HG02763 (cell line): Measurements from ENCODE around the gene MPRIP.

Experiments
- ATAC-seq: cut with Tn5 transposase; IDR thresholded peaks from one replicate; pipeline ENCODE4 v1.9.1; 2021; ENCODE audit warnings: mild to moderate bottlenecking, moderate library complexity; ENCODE audit not compliant: unreplicated experiment

The MPRIP gene

GRCh38 chr17:17105976-17106375, 63.7 kb downstream of the MPRIP start:
- ATAC-seq, result no peak

DNA sequence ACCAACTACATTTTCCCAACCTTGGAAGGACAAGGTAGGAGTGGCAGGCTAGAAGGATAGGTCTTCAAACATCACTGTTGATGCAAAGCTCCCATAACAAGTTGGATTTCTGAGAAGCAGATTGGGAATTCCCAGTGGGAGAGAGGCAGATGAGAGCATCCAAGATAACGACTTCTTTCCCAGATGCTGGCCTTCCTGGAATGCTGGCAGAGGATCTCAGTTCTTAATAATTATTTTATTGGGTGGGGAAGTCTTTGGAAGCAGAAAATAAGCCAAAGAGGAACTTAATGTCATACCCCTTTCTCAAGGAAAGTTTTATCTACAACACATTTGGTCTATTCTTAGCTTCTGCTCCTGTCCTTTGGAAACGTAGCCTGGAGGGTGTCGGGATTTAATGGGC, 64.5 kb downstream of the MPRIP start:
- no peak for ATAC-seq

- no peak for ATAC-seq
These were observed 65.0 kb downstream of the MPRIP start for GRCh38 chr17:17107281-17107680.

GRCh38 chr17:17107891-17108431, 65.7 kb downstream of the MPRIP start:
- ATAC-seq, result no peak

GRCh38 chr17:17108451-17109049, 66.3 kb downstream of the MPRIP start:
- no peak for ATAC-seq

GRCh38 chr17:17109256-17109655, 67.0 kb downstream of the MPRIP start:
- no peak for ATAC-seq

DNA sequence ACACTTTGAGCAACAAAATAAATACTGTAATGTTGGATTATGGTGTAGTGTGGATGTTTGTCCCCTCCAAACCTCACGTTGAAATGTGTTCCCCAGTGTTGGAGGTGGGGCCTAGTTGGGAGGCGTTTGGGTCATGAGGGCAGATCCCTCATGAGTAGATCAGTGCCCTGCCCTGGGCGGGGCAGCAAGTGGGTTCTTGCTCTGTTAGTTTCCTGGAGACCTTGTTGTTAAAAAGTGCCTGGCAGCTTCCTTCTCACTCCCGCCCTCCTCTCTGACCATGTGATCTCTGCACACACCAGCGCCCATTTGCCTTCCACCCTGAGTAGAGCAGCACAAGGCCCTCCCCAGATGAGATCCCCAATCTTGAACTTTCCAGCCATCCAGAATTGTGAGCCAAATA, 67.7 kb downstream of the MPRIP start:
- ATAC-seq, result no peak

DNA sequence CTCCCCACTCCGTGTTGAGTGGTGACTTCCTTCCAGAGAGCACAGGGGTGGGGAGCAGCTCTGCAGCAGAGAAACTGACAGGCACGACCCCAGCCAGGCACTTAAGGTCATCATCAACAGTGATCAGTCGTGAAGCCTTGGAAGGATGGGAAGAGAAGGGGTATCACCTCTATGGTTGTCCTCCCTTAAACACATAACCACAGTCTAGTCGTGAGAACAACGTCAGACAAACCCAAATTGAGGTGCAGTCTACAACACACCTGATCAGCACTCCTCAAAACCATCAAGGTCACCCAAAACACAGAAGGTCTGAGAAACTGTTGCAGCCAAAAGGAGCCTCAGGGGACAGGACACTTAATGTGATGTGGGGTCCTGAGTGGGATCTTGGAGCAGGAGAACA, 68.3 kb downstream of the MPRIP start:
- ATAC-seq, result no peak

GRCh38 chr17:17111401-17112393, 69.4 kb downstream of the MPRIP start:
- ATAC-seq, result no peak

GRCh38 chr17:17112628-17113200, 70.5 kb downstream of the MPRIP start:
- ATAC-seq, result no peak

GRCh38 chr17:17114592-17115225, 72.5 kb downstream of the MPRIP start:
- ATAC-seq, result no peak

GRCh38 chr17:17115620-17116019, 73.4 kb downstream of the MPRIP start:
- no peak for ATAC-seq

DNA sequence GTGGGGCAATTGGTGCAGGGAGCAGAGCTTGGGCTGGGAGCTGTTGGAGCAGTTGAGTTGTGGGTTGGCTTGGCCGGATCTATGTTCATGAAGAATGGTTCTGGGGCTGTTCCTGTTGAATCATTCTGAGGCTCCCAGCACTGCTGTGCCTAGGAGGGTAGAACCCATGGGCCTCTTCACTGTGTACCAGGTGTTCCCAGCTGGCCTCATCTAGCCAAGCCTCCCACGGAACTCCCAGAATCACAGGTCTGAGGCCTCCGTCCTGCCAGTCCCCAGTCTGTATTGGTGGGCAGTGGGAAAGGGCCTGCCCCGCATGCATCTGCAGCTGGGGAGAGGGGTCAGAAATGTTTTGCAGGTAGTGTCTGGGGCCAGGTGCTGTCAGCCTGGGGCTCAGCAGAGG, 74.1 kb downstream of the MPRIP start:
- no peak for ATAC-seq

GRCh38 chr17:17117923-17118322, 75.7 kb downstream of the MPRIP start:
- ATAC-seq, result no peak

- ATAC-seq, result no peak
These were observed 76.1 kb downstream of the MPRIP start for GRCh38 chr17:17118399-17118798.

DNA sequence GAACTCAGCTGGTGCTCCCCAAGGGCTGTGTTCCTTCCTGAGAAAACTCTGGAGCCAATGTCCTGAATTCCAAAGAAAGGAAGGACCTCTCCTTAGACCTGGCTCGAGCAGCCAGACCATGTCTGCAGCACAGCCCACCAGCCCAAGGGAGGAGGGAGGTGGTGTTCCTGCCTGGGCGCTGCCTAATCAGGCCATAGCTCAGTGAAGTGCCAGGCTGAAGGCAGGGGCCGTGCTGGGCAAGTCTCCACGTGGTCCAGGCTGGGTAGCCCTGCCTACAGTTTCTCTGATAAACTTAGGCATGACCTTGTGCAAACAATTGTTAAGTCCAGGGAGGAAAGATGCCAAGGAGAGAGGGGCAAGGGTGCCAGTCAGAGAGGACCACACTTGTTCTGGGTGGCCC, 76.8 kb downstream of the MPRIP start:
- ATAC-seq, result no peak

DNA sequence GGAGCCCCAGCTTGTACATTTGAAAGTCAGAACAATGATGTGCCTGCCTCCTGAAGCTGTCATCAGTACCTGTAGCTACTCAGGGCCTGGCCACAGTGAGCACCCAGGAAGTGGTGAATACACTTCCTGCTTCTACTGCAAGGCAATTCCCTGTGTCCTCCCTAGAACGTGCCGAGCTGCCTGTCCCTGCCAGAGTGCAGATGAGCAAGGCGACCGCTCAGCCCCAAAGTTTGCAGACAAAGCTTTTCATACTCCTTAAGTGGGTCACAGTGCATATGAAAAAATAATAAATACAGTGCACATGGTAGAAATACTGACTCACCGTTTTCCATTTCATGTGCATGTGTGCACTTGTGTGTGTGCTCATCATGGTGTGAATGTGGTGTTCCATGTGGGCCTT, 77.3 kb downstream of the MPRIP start:
- ATAC-seq, result no peak

- ATAC-seq, result no peak
These were observed 78.0 kb downstream of the MPRIP start for GRCh38 chr17:17120294-17120693.

GRCh38 chr17:17120701-17121100, 78.4 kb downstream of the MPRIP start:
- ATAC-seq, result no peak

DNA sequence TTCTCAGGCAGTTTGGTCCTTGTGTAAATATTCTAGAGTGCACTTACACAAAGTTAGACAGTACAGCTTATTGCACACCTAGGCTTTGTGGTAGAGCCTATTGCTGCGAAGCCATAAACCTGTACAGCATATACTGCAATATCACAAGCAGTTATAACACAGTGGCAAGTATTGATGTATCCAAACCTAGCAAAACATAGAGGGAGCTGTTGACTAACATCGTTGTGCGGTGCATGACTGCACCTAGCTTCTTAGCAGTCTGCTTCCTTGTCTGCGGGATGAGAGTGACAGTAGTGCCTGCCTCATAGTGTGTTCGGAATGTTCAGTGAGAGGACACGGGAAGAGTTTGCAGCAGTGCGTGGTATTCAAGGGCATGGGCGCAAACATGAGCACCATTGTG, 78.9 kb downstream of the MPRIP start:
- ATAC-seq, result no peak

GRCh38 chr17:17122781-17123483, 80.7 kb downstream of the MPRIP start:
- no peak for ATAC-seq
